Measurements from ENCODE around the gene CHRNA9.
"Not testable (repeated sequence)": the region's sequence is repeated elsewhere in the genome, so short reads cannot be mapped to it uniquely, and the experiment has no call there.

DNA sequence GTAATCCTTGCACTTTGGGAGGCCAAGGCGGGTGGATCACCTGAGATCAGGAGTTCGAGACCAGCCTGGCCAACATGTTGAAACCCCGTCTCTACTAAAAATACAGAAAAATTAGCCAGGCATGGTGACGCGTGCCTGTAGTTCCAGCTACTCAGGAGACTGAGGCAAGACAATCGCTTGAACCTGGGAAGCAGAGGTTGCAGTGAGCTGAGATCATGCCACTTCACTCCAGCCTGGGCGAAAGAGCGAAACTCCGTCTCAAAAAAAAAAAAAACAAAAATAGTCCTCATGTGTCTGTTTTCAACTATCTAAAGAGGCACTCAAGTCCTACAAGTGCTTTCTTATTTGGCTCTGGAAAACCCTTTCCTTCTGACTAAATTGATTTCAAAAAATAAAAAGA is 57.1 kb downstream of the CHRNA9 start:
- not testable (repeated sequence) for TF ChIP-seq EZH2phosphoT487 (IDR thresholded peaks at IDR 0.05; ENCODE audit: borderline replicate concordance, low read depth); POLR2AphosphoS5 (IDR thresholded peaks at IDR 0.05; ENCODE audit: low read depth, low read length); FOXJ3 (CRISPR knock-in tag; IDR thresholded peaks at IDR 0.05); YY1 (IDR thresholded peaks at IDR 0.05; ENCODE audit: low read depth); CHD2 (IDR thresholded peaks at IDR 0.05; ENCODE audit: low read length, partially characterized antibody); RCOR1 (IDR thresholded peaks at IDR 0.05; ENCODE audit: low read length); TAF1 (IDR thresholded peaks at IDR 0.05; ENCODE audit: borderline replicate concordance, low read depth, low read length); RXRA (IDR thresholded peaks at IDR 0.05; ENCODE audit: borderline replicate concordance, low read depth); FOXM1 (IDR thresholded peaks at IDR 0.05; ENCODE audit: low read depth); NFIC (IDR thresholded peaks at IDR 0.05; ENCODE audit: borderline replicate concordance); EP300 (IDR thresholded peaks at IDR 0.05; ENCODE audit: borderline replicate concordance in 1 of 2, low read depth in 1 of 2, low read length in 1 of 2)
- TF ChIP-seq, protein P1, sequence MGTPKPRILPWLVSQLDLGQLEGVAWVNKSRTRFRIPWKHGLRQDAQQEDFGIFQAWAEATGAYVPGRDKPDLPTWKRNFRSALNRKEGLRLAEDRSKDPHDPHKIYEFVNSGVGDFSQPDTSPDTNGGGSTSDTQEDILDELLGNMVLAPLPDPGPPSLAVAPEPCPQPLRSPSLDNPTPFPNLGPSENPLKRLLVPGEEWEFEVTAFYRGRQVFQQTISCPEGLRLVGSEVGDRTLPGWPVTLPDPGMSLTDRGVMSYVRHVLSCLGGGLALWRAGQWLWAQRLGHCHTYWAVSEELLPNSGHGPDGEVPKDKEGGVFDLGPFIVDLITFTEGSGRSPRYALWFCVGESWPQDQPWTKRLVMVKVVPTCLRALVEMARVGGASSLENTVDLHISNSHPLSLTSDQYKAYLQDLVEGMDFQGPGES (IDR thresholded peaks at IDR 0.05; ENCODE audit: low read depth, low read length), result not testable (repeated sequence)
- TF ChIP-seq, protein P2, sequence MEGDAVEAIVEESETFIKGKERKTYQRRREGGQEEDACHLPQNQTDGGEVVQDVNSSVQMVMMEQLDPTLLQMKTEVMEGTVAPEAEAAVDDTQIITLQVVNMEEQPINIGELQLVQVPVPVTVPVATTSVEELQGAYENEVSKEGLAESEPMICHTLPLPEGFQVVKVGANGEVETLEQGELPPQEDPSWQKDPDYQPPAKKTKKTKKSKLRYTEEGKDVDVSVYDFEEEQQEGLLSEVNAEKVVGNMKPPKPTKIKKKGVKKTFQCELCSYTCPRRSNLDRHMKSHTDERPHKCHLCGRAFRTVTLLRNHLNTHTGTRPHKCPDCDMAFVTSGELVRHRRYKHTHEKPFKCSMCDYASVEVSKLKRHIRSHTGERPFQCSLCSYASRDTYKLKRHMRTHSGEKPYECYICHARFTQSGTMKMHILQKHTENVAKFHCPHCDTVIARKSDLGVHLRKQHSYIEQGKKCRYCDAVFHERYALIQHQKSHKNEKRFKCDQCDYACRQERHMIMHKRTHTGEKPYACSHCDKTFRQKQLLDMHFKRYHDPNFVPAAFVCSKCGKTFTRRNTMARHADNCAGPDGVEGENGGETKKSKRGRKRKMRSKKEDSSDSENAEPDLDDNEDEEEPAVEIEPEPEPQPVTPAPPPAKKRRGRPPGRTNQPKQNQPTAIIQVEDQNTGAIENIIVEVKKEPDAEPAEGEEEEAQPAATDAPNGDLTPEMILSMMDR (IDR thresholded peaks at IDR 0.05), result not testable (repeated sequence)
- TF ChIP-seq, protein P3, sequence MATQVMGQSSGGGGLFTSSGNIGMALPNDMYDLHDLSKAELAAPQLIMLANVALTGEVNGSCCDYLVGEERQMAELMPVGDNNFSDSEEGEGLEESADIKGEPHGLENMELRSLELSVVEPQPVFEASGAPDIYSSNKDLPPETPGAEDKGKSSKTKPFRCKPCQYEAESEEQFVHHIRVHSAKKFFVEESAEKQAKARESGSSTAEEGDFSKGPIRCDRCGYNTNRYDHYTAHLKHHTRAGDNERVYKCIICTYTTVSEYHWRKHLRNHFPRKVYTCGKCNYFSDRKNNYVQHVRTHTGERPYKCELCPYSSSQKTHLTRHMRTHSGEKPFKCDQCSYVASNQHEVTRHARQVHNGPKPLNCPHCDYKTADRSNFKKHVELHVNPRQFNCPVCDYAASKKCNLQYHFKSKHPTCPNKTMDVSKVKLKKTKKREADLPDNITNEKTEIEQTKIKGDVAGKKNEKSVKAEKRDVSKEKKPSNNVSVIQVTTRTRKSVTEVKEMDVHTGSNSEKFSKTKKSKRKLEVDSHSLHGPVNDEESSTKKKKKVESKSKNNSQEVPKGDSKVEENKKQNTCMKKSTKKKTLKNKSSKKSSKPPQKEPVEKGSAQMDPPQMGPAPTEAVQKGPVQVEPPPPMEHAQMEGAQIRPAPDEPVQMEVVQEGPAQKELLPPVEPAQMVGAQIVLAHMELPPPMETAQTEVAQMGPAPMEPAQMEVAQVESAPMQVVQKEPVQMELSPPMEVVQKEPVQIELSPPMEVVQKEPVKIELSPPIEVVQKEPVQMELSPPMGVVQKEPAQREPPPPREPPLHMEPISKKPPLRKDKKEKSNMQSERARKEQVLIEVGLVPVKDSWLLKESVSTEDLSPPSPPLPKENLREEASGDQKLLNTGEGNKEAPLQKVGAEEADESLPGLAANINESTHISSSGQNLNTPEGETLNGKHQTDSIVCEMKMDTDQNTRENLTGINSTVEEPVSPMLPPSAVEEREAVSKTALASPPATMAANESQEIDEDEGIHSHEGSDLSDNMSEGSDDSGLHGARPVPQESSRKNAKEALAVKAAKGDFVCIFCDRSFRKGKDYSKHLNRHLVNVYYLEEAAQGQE (IDR thresholded peaks at IDR 0.05; ENCODE audit: low read depth, low read length), result not testable (repeated sequence)
